GM19099 (cell line): ENCODE data around the gene CAMK2N1.

ENCODE experiments used
- POLR2A ChIP-seq: IDR thresholded peaks from 3 replicates; pipeline ENCODE4 v1.6.1; 2011; ENCODE audit warnings: low read depth; ENCODE audit not compliant: insufficient read length; ENCODE audit errors: extremely low read depth

CAMK2N1 gene

GRCh38 chr1:20500716-20501115, 14.7 kb upstream of the CAMK2N1 start:
- no peak for TF ChIP-seq POLR2A

- TF ChIP-seq POLR2A, result no peak
Measured at GRCh38 chr1:20499718-20500117, 13.7 kb upstream of the CAMK2N1 start.

- TF ChIP-seq POLR2A, result no peak
Measured at GRCh38 chr1:20499105-20499504, 13.1 kb upstream of the CAMK2N1 start.

- no peak for TF ChIP-seq POLR2A
Measured at GRCh38 chr1:20498116-20498515, 12.1 kb upstream of the CAMK2N1 start.

- TF ChIP-seq POLR2A, result no peak
Measured at GRCh38 chr1:20497506-20497905, 11.5 kb upstream of the CAMK2N1 start.

- TF ChIP-seq POLR2A, result no peak
Measured at GRCh38 chr1:20496241-20496661, 10.2 kb upstream of the CAMK2N1 start.

GRCh38 chr1:20495661-20496060, 9.7 kb upstream of the CAMK2N1 start:
- no peak for TF ChIP-seq POLR2A

- no peak for TF ChIP-seq POLR2A
Measured at GRCh38 chr1:20494609-20495311, 8.8 kb upstream of the CAMK2N1 start.

GRCh38 chr1:20493839-20494608, 8.0 kb upstream of the CAMK2N1 start:
- no peak for TF ChIP-seq POLR2A

GRCh38 chr1:20493309-20493708, 7.3 kb upstream of the CAMK2N1 start:
- TF ChIP-seq POLR2A, result no peak

GRCh38 chr1:20492751-20493150, 6.7 kb upstream of the CAMK2N1 start:
- TF ChIP-seq POLR2A, result no peak

GRCh38 chr1:20491866-20492265, 5.9 kb upstream of the CAMK2N1 start:
- TF ChIP-seq POLR2A, result no peak

GRCh38 chr1:20491178-20491577, 5.2 kb upstream of the CAMK2N1 start:
- TF ChIP-seq POLR2A, result no peak

GRCh38 chr1:20487236-20487590, 1.2 kb upstream of the CAMK2N1 start:
- TF ChIP-seq POLR2A, result no peak

GRCh38 chr1:20486457-20487235, 636 bp upstream of the CAMK2N1 start:
- TF ChIP-seq POLR2A, result no peak
